Stomach (tissue), 9 donors: Measurements from ENCODE around the gene PCLO. TPM values are rescaled to one million over a fixed set of nuclear protein-coding genes. Genes with fewer than 3 reads are reported as not detected.

ENCODE experiments used
- DNase-seq, 2 donors: peaks; one replicate each; pipeline versions ENCODE4 v3.0.0 to v3.0.0-alpha.2; 2013 to 2019
- H3K27ac ChIP-seq, 5 donors: fragments of 200-600 bp in 4 of 5; sonication (generic) in 4 of 5; one replicate each; pipeline ENCODE4 v1.5.1; 2013 to 2019; ENCODE audit warnings: mild to moderate bottlenecking in 1 of 5, moderate library complexity in 1 of 5
- H3K27me3 ChIP-seq, 3 donors: fragments of 200-600 bp; sonication (generic); one replicate each; pipeline ENCODE4 v1.5.1; 2017 to 2019; ENCODE audit warnings: mixed run types in 1 of 3
- H3K36me3 ChIP-seq, 4 donors: fragments of 200-600 bp; sonication (generic); 1 replicate in 3 of 4; 2 replicates in 1 of 4; pipeline ENCODE4 v1.5.1; 2016 to 2019
- H3K4me1 ChIP-seq, 4 donors: fragments of 200-600 bp; sonication (generic); one replicate each; pipeline ENCODE4 v1.5.1; 2016 to 2019
- H3K4me3 ChIP-seq, 4 donors: fragments of 200-600 bp; sonication (generic) in 3 of 4; one replicate each; pipeline ENCODE4 v1.5.1; 2016 to 2019; ENCODE audit warnings: mild to moderate bottlenecking in 1 of 4
- H3K9me3 ChIP-seq, 4 donors: fragments of 200-600 bp; sonication (generic); one replicate each; pipeline ENCODE4 v1.5.1; 2016 to 2019
- EP300 ChIP-seq: sonication (generic); formaldehyde crosslinking; IDR thresholded peaks from one replicate; pipeline ENCODE4 v1.6.1; 2017; ENCODE audit warnings: antibody characterized with exemption
- POLR2A ChIP-seq, 4 donors: fragments of 450-650 bp; IDR thresholded peaks; one replicate each; pipeline ENCODE4 v1.6.1; 2016; ENCODE audit warnings: antibody characterized with exemption in 4 of 4, control low read depth in 2 of 4, mild to moderate bottlenecking in 1 of 4, moderate library complexity in 1 of 4
- POLR2AphosphoS5 ChIP-seq, 3 donors: sonication (generic); formaldehyde crosslinking; IDR thresholded peaks; one replicate each; pipeline ENCODE4 v1.6.1; 2016; ENCODE audit warnings: antibody characterized with exemption in 3 of 3
- WGBS, 5 donors: extraction: QIAGEN DNeasy Blood & Tissue Kit in 3 of 5; methylation state at CpG; one replicate each; pipeline versions ENCODE4 v1.1.5 to v1.1.7; 2013 to 2018; 5-methylcytosine and 5-hydroxymethylcytosine counted together
- intact Hi-C: fragments of 100-400 bp; cut with DNase I; formaldehyde crosslinking; loops from one replicate; pipeline ENCODE4 v1.15.1; 2023; ENCODE audit warnings: low total_unique reads
- polyA plus RNA-seq, 3 donors: library from polyadenylated mRNA; stranded (reverse); fragments of 200-250 nt; gene quantifications; one replicate each; pipeline ENCODE4 v1.2.3, GENCODE V29; 2013
- total RNA-seq, 5 donors: library from RNA; depleted of rRNA; stranded (reverse); fragments of >200 nt; gene quantifications; one replicate each; pipeline versions ENCODE4 v1.1.0 to v1.2.3, GENCODE V29; 2014 to 2016
- TF ChIP-seq, protein P1 (sequence below), 7 experiments: fragments of 450-650 bp in 4 of 7; fragments of 200-600 bp in 3 of 7; sonication (generic) in 3 of 7; IDR thresholded peaks; one replicate each; pipeline ENCODE4 v1.5.1; 2016 to 2019; ENCODE audit warnings: antibody characterized with exemption in 7 of 7, control low read depth in 2 of 7, mild to moderate bottlenecking in 1 of 7
- donor health status: healthy with polysubstance abuse.
- donor health status: Bipolar disorder and iron deficiency.
- donor health status: healthy.

Gene PCLO
- total and polyA plus RNA-seq, 8 donors, result 0.31 to 8.1 (median 3.9) TPM

DNA sequence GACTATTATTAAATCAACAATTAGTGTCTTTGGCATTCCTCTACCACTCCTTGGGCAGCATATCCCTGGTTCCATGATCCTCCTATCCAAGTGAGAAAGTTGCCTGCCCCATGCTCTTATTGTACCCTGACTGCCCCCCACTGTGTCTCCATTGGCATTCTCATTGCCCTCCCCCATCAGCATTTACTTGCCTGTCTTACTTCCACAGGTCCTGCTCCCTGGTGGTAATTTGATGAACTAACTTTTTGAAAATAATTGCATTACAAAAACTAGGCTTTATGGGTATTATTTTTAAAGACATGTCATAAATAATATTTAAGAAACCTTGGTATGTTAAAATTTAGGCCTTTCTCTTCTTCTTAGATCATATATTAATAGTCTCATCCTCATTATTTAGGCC is 346.4 kb downstream of the PCLO start:
- Histone ChIP-seq H3K4me1 (no peaks in the 10 kb centered on the region), H3K27ac (no peak overlapping the region), H3K9me3 (no peaks in the 10 kb centered on the region), H3K36me3 (no peaks in the 10 kb centered on the region), H3K4me3 (no peak overlapping the region), H3K27me3 (no peaks in the 10 kb centered on the region)
- no peak for DNase-seq
- intact Hi-C loops, result no loop called here
- TF ChIP-seq EP300 (no peak), POLR2A (IDR thresholded peaks at IDR 0.05) (no peak), POLR2AphosphoS5 (IDR thresholded peaks at IDR 0.05) (no peak)
- TF ChIP-seq, protein P1, sequence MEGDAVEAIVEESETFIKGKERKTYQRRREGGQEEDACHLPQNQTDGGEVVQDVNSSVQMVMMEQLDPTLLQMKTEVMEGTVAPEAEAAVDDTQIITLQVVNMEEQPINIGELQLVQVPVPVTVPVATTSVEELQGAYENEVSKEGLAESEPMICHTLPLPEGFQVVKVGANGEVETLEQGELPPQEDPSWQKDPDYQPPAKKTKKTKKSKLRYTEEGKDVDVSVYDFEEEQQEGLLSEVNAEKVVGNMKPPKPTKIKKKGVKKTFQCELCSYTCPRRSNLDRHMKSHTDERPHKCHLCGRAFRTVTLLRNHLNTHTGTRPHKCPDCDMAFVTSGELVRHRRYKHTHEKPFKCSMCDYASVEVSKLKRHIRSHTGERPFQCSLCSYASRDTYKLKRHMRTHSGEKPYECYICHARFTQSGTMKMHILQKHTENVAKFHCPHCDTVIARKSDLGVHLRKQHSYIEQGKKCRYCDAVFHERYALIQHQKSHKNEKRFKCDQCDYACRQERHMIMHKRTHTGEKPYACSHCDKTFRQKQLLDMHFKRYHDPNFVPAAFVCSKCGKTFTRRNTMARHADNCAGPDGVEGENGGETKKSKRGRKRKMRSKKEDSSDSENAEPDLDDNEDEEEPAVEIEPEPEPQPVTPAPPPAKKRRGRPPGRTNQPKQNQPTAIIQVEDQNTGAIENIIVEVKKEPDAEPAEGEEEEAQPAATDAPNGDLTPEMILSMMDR (IDR thresholded peaks at IDR 0.05), result no peak

GRCh38 chr7:82810558-82811259 is 352.0 kb downstream of the PCLO start:
- Histone ChIP-seq H3K36me3 (no peaks in the 10 kb centered on the region), H3K4me1 (no peaks in the 10 kb centered on the region), H3K9me3 (no peaks in the 10 kb centered on the region), H3K27ac (no peak overlapping the region), H3K27me3 (no peaks in the 10 kb centered on the region), H3K4me3 (no peak overlapping the region)
- TF ChIP-seq POLR2A (IDR thresholded peaks at IDR 0.05), result no peak
- TF ChIP-seq, protein P1 (IDR thresholded peaks at IDR 0.05), result peak in 4 of 7 experiments; percentile 23 to 39 (median 38)
- 21 to 33% (median 29%) methylated on average over 4 of the region's 4 CpGs for WGBS, 5 donors
- intact Hi-C loops, result no loop called here
- DNase-seq, result peak in 1 of 2 donors; percentile 76

DNA sequence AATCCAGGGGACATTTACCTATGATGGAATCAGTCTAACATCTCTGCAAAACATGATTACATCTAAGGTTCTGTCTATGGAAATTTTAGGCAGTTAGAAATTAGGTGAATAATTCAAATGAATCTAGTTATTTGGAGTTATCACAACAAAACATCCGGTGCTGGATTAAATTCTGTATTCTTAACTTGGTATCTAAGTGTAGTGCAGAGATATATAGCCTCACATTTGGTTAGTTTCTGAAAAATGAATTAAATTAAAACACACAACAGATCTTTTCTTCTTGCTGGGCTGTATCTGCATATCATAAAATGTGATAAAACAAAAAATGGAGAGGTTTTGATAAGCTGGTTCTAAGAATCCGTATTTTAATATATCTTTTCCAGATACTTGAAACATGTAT is 354.1 kb downstream of the PCLO start:
- Histone ChIP-seq H3K9me3 (no peaks in the 10 kb centered on the region), H3K27ac (no peak overlapping the region), H3K36me3 (no peaks in the 10 kb centered on the region), H3K27me3 (no peaks in the 10 kb centered on the region), H3K4me3 (no peak overlapping the region), H3K4me1 (no peaks in the 10 kb centered on the region)
- WGBS, 5 donors, result 47 to 67% (median 55%) methylated on average over 2 of the region's 2 CpGs
- intact Hi-C loops, result loop anchor here (10.0 kb wide), 1 partner anchor 466 kb away; no protein-coding TSS in a partner anchor
- DNase-seq, result no peak
- TF ChIP-seq EP300 (no peak), POLR2AphosphoS5 (IDR thresholded peaks at IDR 0.05) (no peak), POLR2A (IDR thresholded peaks at IDR 0.05) (no peak)
- TF ChIP-seq, protein P1 (IDR thresholded peaks at IDR 0.05), result no peak

DNA sequence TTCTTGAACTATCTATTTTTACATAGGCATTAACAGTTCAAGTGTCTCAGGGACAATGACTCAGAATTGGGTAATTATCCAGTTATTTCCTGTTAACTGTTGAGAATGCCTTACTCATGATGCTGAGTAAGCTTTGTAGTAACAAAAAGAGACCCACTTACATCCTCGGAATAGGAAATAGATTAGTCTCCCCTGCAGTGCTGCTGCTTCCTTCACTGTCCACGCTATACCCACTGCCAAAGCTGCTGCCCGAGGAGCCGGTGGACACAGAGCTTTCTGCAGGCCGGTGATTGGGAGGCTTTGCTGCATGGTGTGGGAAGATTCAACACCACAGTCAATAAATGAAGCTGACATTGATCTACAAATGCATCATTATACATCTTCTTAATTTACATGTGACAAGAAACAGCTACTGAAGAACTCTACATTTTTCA is 357.1 kb downstream of the PCLO start:
- no peak for TF ChIP-seq POLR2AphosphoS5 (IDR thresholded peaks at IDR 0.05)
- TF ChIP-seq POLR2A (IDR thresholded peaks at IDR 0.05), result no peak
- TF ChIP-seq, protein P1 (IDR thresholded peaks at IDR 0.05), result no peak
- no peak for TF ChIP-seq EP300
- peak in 1 of 2 donors; percentile 16 for DNase-seq
- Histone ChIP-seq H3K4me1 (no peaks in the 10 kb centered on the region), H3K9me3 (no peaks in the 10 kb centered on the region), H3K36me3 (no peaks in the 10 kb centered on the region), H3K27me3 (no peaks in the 10 kb centered on the region), H3K4me3 (no peak overlapping the region), H3K27ac (no peak overlapping the region)
- WGBS, 5 donors, result 56 to 70% (median 68%) methylated on average over 5 of the region's 5 CpGs
- intact Hi-C loops, result loop anchor here (10.0 kb wide), 1 partner anchor 469 kb away; no protein-coding TSS in a partner anchor
